Measurements from ENCODE around the gene DUOX2.
"Not testable (repeated sequence)": the region's sequence is repeated elsewhere in the genome, so short reads cannot be mapped to it uniquely, and the experiment has no call there.

DUOX2 gene

GRCh38 chr15:45118131-45118588 lies 4.2 kb upstream of the DUOX2 start:
- peak; percentile 70 for DNase-seq

GRCh38 chr15:45117308-45118130 lies 3.5 kb upstream of the DUOX2 start:
- no peak for DNase-seq

- DNase-seq, result no peak
Observed at GRCh38 chr15:45116482-45117307, 2.7 kb upstream of the DUOX2 start.

GRCh38 chr15:45116006-45116481 lies 2.1 kb upstream of the DUOX2 start:
- no peak for DNase-seq

- no peak for DNase-seq
Observed at GRCh38 chr15:45115312-45115820, 1.4 kb upstream of the DUOX2 start.

GRCh38 chr15:45114751-45115085 lies 746 bp upstream of the DUOX2 start:
- no peak for DNase-seq

- no peak for DNase-seq
Observed at GRCh38 chr15:45113380-45113990, 487 bp downstream of the DUOX2 start.

GRCh38 chr15:45112591-45113379 lies 1.2 kb downstream of the DUOX2 start:
- no peak for DNase-seq

GRCh38 chr15:45112143-45112590 lies 1.8 kb downstream of the DUOX2 start:
- no peak for DNase-seq

GRCh38 chr15:45111390-45112142 lies 2.4 kb downstream of the DUOX2 start:
- no peak for DNase-seq

- no peak for DNase-seq
Observed at GRCh38 chr15:45110256-45110820, 3.6 kb downstream of the DUOX2 start.

- DNase-seq, result no peak
Observed at GRCh38 chr15:45107941-45108630, 5.9 kb downstream of the DUOX2 start.

- DNase-seq, result no peak
Observed at GRCh38 chr15:45106002-45106790, 7.8 kb downstream of the DUOX2 start.

GRCh38 chr15:45105586-45105985 lies 8.4 kb downstream of the DUOX2 start:
- DNase-seq, result no peak

- DNase-seq, result not testable (repeated sequence)
Observed at GRCh38 chr15:45104170-45104569, 9.8 kb downstream of the DUOX2 start.

- no peak for DNase-seq
Observed at GRCh38 chr15:45102226-45102625, 11.7 kb downstream of the DUOX2 start.

GRCh38 chr15:45101749-45102148 lies 12.2 kb downstream of the DUOX2 start:
- DNase-seq, result no peak

- no peak for DNase-seq
Observed at GRCh38 chr15:45100884-45101625, 12.9 kb downstream of the DUOX2 start.

Measured in effector CD8-positive, alpha-beta T cell (primary cell).